Keratinocyte (primary cell): Measurements from ENCODE around the gene PUS3. TPM values are rescaled to one million over a fixed set of nuclear protein-coding genes. Genes with fewer than 3 reads are reported as not detected.

Source experiments
- DNase-seq: peaks from one replicate; pipeline ENCODE4 v3.0.0-alpha.2; 2011; ENCODE audit warnings: low read depth, missing footprints, low spot score
- FAIRE-seq: peaks from 2 replicates; lab custom pipeline; 2011; peaks lifted over from hg19 to GRCh38; lab: Jason Lieb, UNC
- H2AFZ ChIP-seq: 2 replicates; pipeline ENCODE4 v1.6.0; 2012; ENCODE audit warnings: low read length, control low read depth, inconsistent platforms; ENCODE audit not compliant: control insufficient read depth
- H3K27ac ChIP-seq: 2 replicates; pipeline ENCODE4 v1.5.1; 2011; ENCODE audit warnings: low read length; ENCODE audit not compliant: control insufficient read depth, insufficient read depth
- H3K27me3 ChIP-seq: 3 replicates; pipeline ENCODE4 v1.6.0; 2011; ENCODE audit warnings: low read length; ENCODE audit not compliant: control insufficient read depth, insufficient read depth; ENCODE audit errors: extremely low read depth
- H3K36me3 ChIP-seq, 2 experiments: 2 replicates in 1 of 2; 3 replicates in 1 of 2; pipeline ENCODE4 v1.5.1; 2011; ENCODE audit warnings: low read length in 2 of 2, mild to moderate bottlenecking in 1 of 2; ENCODE audit not compliant: control insufficient read depth in 2 of 2, insufficient read depth in 2 of 2; ENCODE audit errors: extremely low read depth in 1 of 2
- H3K4me1 ChIP-seq: 3 replicates; pipeline ENCODE4 v1.5.1; 2011; ENCODE audit warnings: low read length; ENCODE audit not compliant: control insufficient read depth, insufficient read depth; ENCODE audit errors: extremely low read depth
- H3K4me2 ChIP-seq: 3 replicates; pipeline ENCODE4 v1.6.0; 2011; ENCODE audit warnings: low read depth, low read length; ENCODE audit not compliant: control insufficient read depth, insufficient read depth; ENCODE audit errors: extremely low read depth
- H3K4me3 ChIP-seq, 3 experiments: fragments of 200-600 bp in 1 of 3; sonication (generic) in 1 of 3; 2 replicates in 2 of 3; 3 replicates in 1 of 3; pipeline ENCODE4 v1.5.1; 2011 to 2016; ENCODE audit warnings: low read length in 3 of 3, mild to moderate bottlenecking in 3 of 3, control low read depth in 2 of 3, inconsistent platforms in 1 of 3, low read depth in 1 of 3, mixed read lengths in 1 of 3, mixed run types in 1 of 3, moderate library complexity in 1 of 3; ENCODE audit not compliant: control insufficient read depth in 2 of 3, insufficient read depth in 2 of 3; ENCODE audit errors: extremely low read depth in 1 of 3
- H3K79me2 ChIP-seq: 2 replicates; pipeline ENCODE4 v1.6.0; 2012; ENCODE audit warnings: low read length; ENCODE audit not compliant: control insufficient read depth, insufficient read depth
- H3K9ac ChIP-seq: 3 replicates; pipeline ENCODE4 v1.6.0; 2011; ENCODE audit warnings: low read length; ENCODE audit not compliant: control insufficient read depth, insufficient read depth; ENCODE audit errors: extremely low read depth
- H3K9me1 ChIP-seq: 3 replicates; pipeline ENCODE4 v1.6.0; 2011; ENCODE audit warnings: low read length; ENCODE audit not compliant: control insufficient read depth, insufficient read depth; ENCODE audit errors: extremely low read depth
- H3K9me3 ChIP-seq: 2 replicates; pipeline ENCODE4 v1.5.1; 2012; ENCODE audit warnings: low read depth, low read length; ENCODE audit not compliant: control insufficient read depth
- H4K20me1 ChIP-seq: 3 replicates; pipeline ENCODE4 v1.6.0; 2011; ENCODE audit warnings: low read length; ENCODE audit not compliant: control insufficient read depth, insufficient read depth; ENCODE audit errors: extremely low read depth
- CTCF ChIP-seq, 3 experiments: IDR thresholded peaks in 1 of 3; conservative IDR thresholded peaks in 1 of 3; optimal IDR thresholded peaks in 1 of 3; 2 replicates in 2 of 3; 3 replicates in 1 of 3; pipeline versions ENCODE3 to v1.5.1; 2011; ENCODE audit warnings: low read length in 3 of 3, mild to moderate bottlenecking in 3 of 3, moderate library complexity in 2 of 3, control low read depth in 1 of 3, inconsistent platforms in 1 of 3; ENCODE audit not compliant: insufficient read depth in 2 of 3; ENCODE audit errors: extremely low read depth in 1 of 3
- EZH2 ChIP-seq: IDR thresholded peaks from one replicate; pipeline ENCODE4 v1.6.1; 2012; ENCODE audit warnings: inconsistent platforms, mild to moderate bottlenecking, low read length, moderate library complexity
- dilution Hi-C: fragments of 300-500 bp; cut with MboI; formaldehyde crosslinking; loops from one replicate; pipeline ENCODE4 v1.7.0; 2020; ENCODE audit warnings: low sequenced_read_pairs; ENCODE audit not compliant: extremely low pct_ligation_motif_present
- polyA plus RNA-seq, 5 experiments: library from polyadenylated mRNA; depleted of rRNA in 3 of 5; stranded (reverse) in 3 of 5; stranded (forward) in 1 of 5; unstranded in 1 of 5; fragments of >200 nt; gene quantifications; 1 replicate in 1 of 5; 2 replicates in 3 of 5; 3 replicates in 1 of 5; pipeline versions ENCODE4 v1.2.1 to v1.2.3, GENCODE V29; 2011 to 2012; ENCODE audit warnings: missing spikeins in 2 of 5, low read depth in 1 of 5, low replicate concordance in 1 of 5

The PUS3 gene
- polyA plus RNA-seq, 1 donor (not counting 4 experiments of a cell fraction or from before 2014, with no cell fraction given) = 11.8 TPM

GRCh38 chr11:125872138-125872491, 30.9 kb downstream of the PUS3 start:
- DNase-seq = no peak
- TF ChIP-seq CTCF (optimal IDR thresholded peaks at IDR 0.05 in 1 of 3, IDR thresholded peaks at IDR 0.05 in 1 of 3, conservative IDR thresholded peaks at IDR 0.05 in 1 of 3; ENCODE audit: extremely low read depth in 1 of 3, insufficient read depth in 2 of 3, low read length in 3 of 3) (no peak), EZH2 (no peak)
- H2AFZ ChIP-seq = no peak overlapping the region
- no peak overlapping the region for H3K27ac ChIP-seq
- no peaks in the 10 kb centered on the region for H3K79me2 ChIP-seq
- no peaks in the 10 kb centered on the region for H4K20me1 ChIP-seq
- dilution Hi-C loops = no loop called here
- no peaks in the 10 kb centered on the region for H3K27me3 ChIP-seq
- no peak overlapping the region for H3K4me3 ChIP-seq
- no peaks in the 10 kb centered on the region for H3K36me3 ChIP-seq
- H3K4me1 ChIP-seq = no peaks in the 10 kb centered on the region
- no peaks in the 10 kb centered on the region for H3K9me1 ChIP-seq
- FAIRE-seq = no peak
- no peak overlapping the region for H3K4me2 ChIP-seq
- no peaks in the 10 kb centered on the region for H3K9me3 ChIP-seq
- no peak overlapping the region for H3K9ac ChIP-seq

GRCh38 chr11:125871391-125872137, 31.4 kb downstream of the PUS3 start:
- Histone ChIP-seq H3K79me2 (no peaks in the 10 kb centered on the region), H3K27ac (no peak overlapping the region), H4K20me1 (no peaks in the 10 kb centered on the region), H3K27me3 (no peaks in the 10 kb centered on the region), H3K36me3 (no peaks in the 10 kb centered on the region), H3K9me3 (no peaks in the 10 kb centered on the region), H3K9me1 (no peaks in the 10 kb centered on the region), H2AFZ (no peak overlapping the region), H3K4me3 (no peak overlapping the region), H3K9ac (no peak overlapping the region), H3K4me2 (no peak overlapping the region), H3K4me1 (no peaks in the 10 kb centered on the region)
- DNase-seq (no peak), FAIRE-seq (no peak)
- dilution Hi-C loops = no loop called here
- no peak for TF ChIP-seq EZH2
- peak; percentile 43 to 45 (median 45) for TF ChIP-seq CTCF (optimal IDR thresholded peaks at IDR 0.05 in 1 of 3, IDR thresholded peaks at IDR 0.05 in 1 of 3, conservative IDR thresholded peaks at IDR 0.05 in 1 of 3; ENCODE audit: extremely low read depth in 1 of 3, insufficient read depth in 2 of 3, low read length in 3 of 3)
